ENCODE results near the gene ZBTB24. TPM values are rescaled to one million over a fixed set of nuclear protein-coding genes. Genes with fewer than 3 reads are reported as not detected.

Gene ZBTB24
- total and polyA plus RNA-seq, 2 donors from 2014 or later: 3.1 to 12.0 TPM

- Histone ChIP-seq H3K4me1 (ENCODE audit: control insufficient read depth in 2 of 3, insufficient read depth in 2 of 3, low read depth in 1 of 3, low read length in 3 of 3) (no peaks in the 10 kb centered on the region), H3K9me3 (ENCODE audit: control insufficient read depth in 2 of 3, insufficient read depth in 1 of 3, low read length in 3 of 3) (no peaks in the 10 kb centered on the region), H3K4me3 (ENCODE audit: low read length in 3 of 3) (no peak overlapping the region), H3K36me3 (ENCODE audit: control insufficient read depth in 2 of 3, insufficient read depth in 3 of 3, low read length in 3 of 3) (no peaks in the 10 kb centered on the region), H3K27ac (ENCODE audit: low read depth in 2 of 2, low read length in 2 of 2) (no peak overlapping the region), H3K27me3 (ENCODE audit: control insufficient read depth, insufficient read depth, low read length) (no peaks in the 10 kb centered on the region), H3K9ac (ENCODE audit: low read length in 3 of 3) (no peak overlapping the region)
- DNase-seq (no peak), FAIRE-seq (no peak)
- intact Hi-C loops (cut with DNase I): no loop called here
- TF ChIP-seq CTCF (IDR thresholded peaks at IDR 0.05; ENCODE audit: borderline replicate concordance, extremely low read depth, insufficient read depth): no peak
These were observed 31.9 kb upstream of the ZBTB24 start for GRCh38 chr6:109514946-109515345.

GRCh38 chr6:109513571-109514071 lies 30.6 kb upstream of the ZBTB24 start:
- H3K27ac ChIP-seq (ENCODE audit: low read depth in 2 of 2, low read length in 2 of 2): no peak overlapping the region
- H3K4me1 ChIP-seq (ENCODE audit: control insufficient read depth in 2 of 3, insufficient read depth in 2 of 3, low read depth in 1 of 3, low read length in 3 of 3): no peaks in the 10 kb centered on the region
- H3K9ac ChIP-seq (ENCODE audit: low read length in 3 of 3): no peak overlapping the region
- H3K4me3 ChIP-seq (ENCODE audit: low read length in 3 of 3): no peak overlapping the region
- no peak for TF ChIP-seq CTCF (IDR thresholded peaks at IDR 0.05; ENCODE audit: borderline replicate concordance, extremely low read depth, insufficient read depth)
- FAIRE-seq (no peak), DNase-seq (no peak)
- no peaks in the 10 kb centered on the region for H3K27me3 ChIP-seq (ENCODE audit: control insufficient read depth, insufficient read depth, low read length)
- no peaks in the 10 kb centered on the region for H3K36me3 ChIP-seq (ENCODE audit: control insufficient read depth in 2 of 3, insufficient read depth in 3 of 3, low read length in 3 of 3)
- no peaks in the 10 kb centered on the region for H3K9me3 ChIP-seq (ENCODE audit: control insufficient read depth in 2 of 3, insufficient read depth in 1 of 3, low read length in 3 of 3)
- intact Hi-C loops (cut with DNase I): no loop called here

GRCh38 chr6:109512271-109512817 lies 29.3 kb upstream of the ZBTB24 start:
- no peaks in the 10 kb centered on the region for H3K36me3 ChIP-seq (ENCODE audit: control insufficient read depth in 2 of 3, insufficient read depth in 3 of 3, low read length in 3 of 3)
- H3K27me3 ChIP-seq (ENCODE audit: control insufficient read depth, insufficient read depth, low read length): no peaks in the 10 kb centered on the region
- H3K4me1 ChIP-seq (ENCODE audit: control insufficient read depth in 2 of 3, insufficient read depth in 2 of 3, low read depth in 1 of 3, low read length in 3 of 3): no peaks in the 10 kb centered on the region
- H3K4me3 ChIP-seq (ENCODE audit: low read length in 3 of 3): no peak overlapping the region
- FAIRE-seq (no peak), DNase-seq (no peak)
- no peaks in the 10 kb centered on the region for H3K9me3 ChIP-seq (ENCODE audit: control insufficient read depth in 2 of 3, insufficient read depth in 1 of 3, low read length in 3 of 3)
- H3K9ac ChIP-seq (ENCODE audit: low read length in 3 of 3): no peak overlapping the region
- no peak for TF ChIP-seq CTCF (IDR thresholded peaks at IDR 0.05; ENCODE audit: borderline replicate concordance, extremely low read depth, insufficient read depth)
- intact Hi-C loops (cut with DNase I): no loop called here
- H3K27ac ChIP-seq (ENCODE audit: low read depth in 2 of 2, low read length in 2 of 2): no peak overlapping the region

GRCh38 chr6:109511832-109512231 lies 28.8 kb upstream of the ZBTB24 start:
- Histone ChIP-seq H3K27ac (ENCODE audit: low read depth in 2 of 2, low read length in 2 of 2) (no peak overlapping the region), H3K4me3 (ENCODE audit: low read length in 3 of 3) (no peak overlapping the region), H3K4me1 (ENCODE audit: control insufficient read depth in 2 of 3, insufficient read depth in 2 of 3, low read depth in 1 of 3, low read length in 3 of 3) (no peaks in the 10 kb centered on the region), H3K36me3 (ENCODE audit: control insufficient read depth in 2 of 3, insufficient read depth in 3 of 3, low read length in 3 of 3) (no peaks in the 10 kb centered on the region), H3K9me3 (ENCODE audit: control insufficient read depth in 2 of 3, insufficient read depth in 1 of 3, low read length in 3 of 3) (no peaks in the 10 kb centered on the region), H3K9ac (ENCODE audit: low read length in 3 of 3) (no peak overlapping the region), H3K27me3 (ENCODE audit: control insufficient read depth, insufficient read depth, low read length) (no peaks in the 10 kb centered on the region)
- intact Hi-C loops (cut with DNase I): no loop called here
- no peak for DNase-seq
- no peak for FAIRE-seq
- no peak for TF ChIP-seq CTCF (IDR thresholded peaks at IDR 0.05; ENCODE audit: borderline replicate concordance, extremely low read depth, insufficient read depth)
